Measurements from ENCODE around the gene TRPC4.

DNA sequence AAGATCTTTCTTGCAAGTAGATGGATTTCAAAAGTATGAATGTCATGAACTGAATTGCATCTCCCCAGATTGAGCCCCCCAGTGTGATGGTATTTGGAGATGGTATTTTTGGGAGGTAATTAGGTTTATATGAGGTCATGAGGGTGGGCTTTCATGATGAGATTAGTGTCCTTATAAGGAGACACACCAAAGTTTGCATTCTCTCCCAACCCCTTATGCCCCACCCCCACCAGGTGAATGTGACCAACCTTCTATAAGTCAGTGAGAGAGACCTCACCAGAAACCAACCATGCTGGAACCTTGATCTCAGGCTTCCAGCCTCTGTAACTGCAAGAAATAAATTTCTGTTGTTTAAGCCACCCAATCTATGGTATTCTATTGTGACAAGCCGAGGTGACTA lies 199.7 kb downstream of the TRPC4 start:
- TF ChIP-seq, protein P1, sequence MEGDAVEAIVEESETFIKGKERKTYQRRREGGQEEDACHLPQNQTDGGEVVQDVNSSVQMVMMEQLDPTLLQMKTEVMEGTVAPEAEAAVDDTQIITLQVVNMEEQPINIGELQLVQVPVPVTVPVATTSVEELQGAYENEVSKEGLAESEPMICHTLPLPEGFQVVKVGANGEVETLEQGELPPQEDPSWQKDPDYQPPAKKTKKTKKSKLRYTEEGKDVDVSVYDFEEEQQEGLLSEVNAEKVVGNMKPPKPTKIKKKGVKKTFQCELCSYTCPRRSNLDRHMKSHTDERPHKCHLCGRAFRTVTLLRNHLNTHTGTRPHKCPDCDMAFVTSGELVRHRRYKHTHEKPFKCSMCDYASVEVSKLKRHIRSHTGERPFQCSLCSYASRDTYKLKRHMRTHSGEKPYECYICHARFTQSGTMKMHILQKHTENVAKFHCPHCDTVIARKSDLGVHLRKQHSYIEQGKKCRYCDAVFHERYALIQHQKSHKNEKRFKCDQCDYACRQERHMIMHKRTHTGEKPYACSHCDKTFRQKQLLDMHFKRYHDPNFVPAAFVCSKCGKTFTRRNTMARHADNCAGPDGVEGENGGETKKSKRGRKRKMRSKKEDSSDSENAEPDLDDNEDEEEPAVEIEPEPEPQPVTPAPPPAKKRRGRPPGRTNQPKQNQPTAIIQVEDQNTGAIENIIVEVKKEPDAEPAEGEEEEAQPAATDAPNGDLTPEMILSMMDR (IDR thresholded peaks at IDR 0.05; ENCODE audit: insufficient read depth, low read length, poor library complexity, severe bottlenecking): no peak
- TF ChIP-seq EZH2phosphoT487 (conservative IDR thresholded peaks at IDR 0.05; ENCODE audit: low read length): no peak
